ENCODE measurements around the gene TEX29.

TEX29 gene

GRCh38 chr13:111347438-111347837, 27.0 kb downstream of the TEX29 start:
- H3K4me3 ChIP-seq = no peak overlapping the region
- peaks cover 1% of the 10 kb centered on the region; the same call in 1 of the 2 replicates for H3K9me3 ChIP-seq
- H3K4me1 ChIP-seq = no peaks in the 10 kb centered on the region
- H3K36me3 ChIP-seq (replicated peaks) = no peaks in the 10 kb centered on the region
- DNase-seq (ENCODE audit: low spot score in 2 of 2) = no peak
- in situ Hi-C loops (cut with MboI; ENCODE audit: low sequenced_read_pairs) = no loop called here
- H3K27me3 ChIP-seq (ENCODE audit: low read depth) = peaks cover 2% of the 10 kb centered on the region; the same call in 1 of the 2 replicates

GRCh38 chr13:111353508-111353907, 33.1 kb downstream of the TEX29 start:
- no peaks in the 10 kb centered on the region for H3K36me3 ChIP-seq (replicated peaks)
- H3K9me3 ChIP-seq = peaks cover 2% of the 10 kb centered on the region; the same call in 1 of the 2 replicates
- no peaks in the 10 kb centered on the region for H3K4me1 ChIP-seq
- no peak overlapping the region for H3K4me3 ChIP-seq
- H3K27me3 ChIP-seq (ENCODE audit: low read depth) = peaks cover 27% of the 10 kb centered on the region
- no peak for DNase-seq (ENCODE audit: low spot score in 2 of 2)
- in situ Hi-C loops (cut with MboI; ENCODE audit: low sequenced_read_pairs) = no loop called here

- Histone ChIP-seq H3K36me3 (replicated peaks) (no peaks in the 10 kb centered on the region), H3K9me3 (peaks cover 2% of the 10 kb centered on the region; the same call in 1 of the 2 replicates), H3K27me3 (ENCODE audit: low read depth) (peaks cover 27% of the 10 kb centered on the region), H3K4me3 (no peak overlapping the region), H3K4me1 (no peaks in the 10 kb centered on the region)
- in situ Hi-C loops (cut with MboI; ENCODE audit: low sequenced_read_pairs) = no loop called here
- DNase-seq (ENCODE audit: low spot score in 2 of 2) = no peak
Observed at GRCh38 chr13:111354789-111355188, 34.3 kb downstream of the TEX29 start.

GRCh38 chr13:111356795-111357194, 36.4 kb downstream of the TEX29 start:
- H3K4me1 ChIP-seq = no peaks in the 10 kb centered on the region; the same call in 1 of the 2 replicates
- no peak overlapping the region for H3K4me3 ChIP-seq
- peaks cover 2% of the 10 kb centered on the region; the same call in 1 of the 2 replicates for H3K9me3 ChIP-seq
- peaks cover 27% of the 10 kb centered on the region for H3K27me3 ChIP-seq (ENCODE audit: low read depth)
- in situ Hi-C loops (cut with MboI; ENCODE audit: low sequenced_read_pairs) = no loop called here
- no peak for DNase-seq (ENCODE audit: low spot score in 2 of 2)
- no peaks in the 10 kb centered on the region for H3K36me3 ChIP-seq (replicated peaks)

GRCh38 chr13:111359237-111359915, 38.9 kb downstream of the TEX29 start:
- peaks cover 29% of the 10 kb centered on the region for H3K27me3 ChIP-seq (ENCODE audit: low read depth)
- H3K4me3 ChIP-seq = no peak overlapping the region
- H3K36me3 ChIP-seq (replicated peaks) = no peaks in the 10 kb centered on the region
- no peaks in the 10 kb centered on the region for H3K9me3 ChIP-seq
- no peaks in the 10 kb centered on the region; the same call in 1 of the 2 replicates for H3K4me1 ChIP-seq
- no peak for DNase-seq (ENCODE audit: low spot score in 2 of 2)
- in situ Hi-C loops (cut with MboI; ENCODE audit: low sequenced_read_pairs) = no loop called here

- Histone ChIP-seq H3K4me1 (no peaks in the 10 kb centered on the region; the same call in 1 of the 2 replicates), H3K27me3 (ENCODE audit: low read depth) (peaks cover 26% of the 10 kb centered on the region), H3K36me3 (replicated peaks) (no peaks in the 10 kb centered on the region), H3K9me3 (no peaks in the 10 kb centered on the region), H3K4me3 (no peak overlapping the region)
- no peak for DNase-seq (ENCODE audit: low spot score in 2 of 2)
- in situ Hi-C loops (cut with MboI; ENCODE audit: low sequenced_read_pairs) = no loop called here
Observed at GRCh38 chr13:111359930-111360329, 39.5 kb downstream of the TEX29 start.

GRCh38 chr13:111360452-111360851, 40.0 kb downstream of the TEX29 start:
- DNase-seq (ENCODE audit: low spot score in 2 of 2) = no peak
- no peaks in the 10 kb centered on the region for H3K9me3 ChIP-seq
- no peaks in the 10 kb centered on the region for H3K36me3 ChIP-seq (replicated peaks)
- peaks cover 21% of the 10 kb centered on the region for H3K27me3 ChIP-seq (ENCODE audit: low read depth)
- in situ Hi-C loops (cut with MboI; ENCODE audit: low sequenced_read_pairs) = no loop called here
- H3K4me1 ChIP-seq = no peaks in the 10 kb centered on the region; the same call in 1 of the 2 replicates
- H3K4me3 ChIP-seq = no peak overlapping the region

- Histone ChIP-seq H3K4me1 (no peaks in the 10 kb centered on the region; the same call in 1 of the 2 replicates), H3K36me3 (replicated peaks) (no peaks in the 10 kb centered on the region), H3K27me3 (ENCODE audit: low read depth) (peaks cover 16% of the 10 kb centered on the region), H3K9me3 (no peaks in the 10 kb centered on the region), H3K4me3 (no peak overlapping the region)
- in situ Hi-C loops (cut with MboI; ENCODE audit: low sequenced_read_pairs) = no loop called here
- no peak for DNase-seq (ENCODE audit: low spot score in 2 of 2)
Observed at GRCh38 chr13:111361046-111361872, 40.8 kb downstream of the TEX29 start.

- Histone ChIP-seq H3K27me3 (ENCODE audit: low read depth) (0 out of 2 replicates have a peak, but pooled peaks cover 10% of the 10 kb centered on the region), H3K4me3 (no peak overlapping the region), H3K9me3 (no peaks in the 10 kb centered on the region), H3K36me3 (replicated peaks) (no peaks in the 10 kb centered on the region), H3K4me1 (no peaks in the 10 kb centered on the region; the same call in 1 of the 2 replicates)
- DNase-seq (ENCODE audit: low spot score in 2 of 2) = no peak
- in situ Hi-C loops (cut with MboI; ENCODE audit: low sequenced_read_pairs) = no loop called here
Observed at GRCh38 chr13:111361873-111362648, 41.6 kb downstream of the TEX29 start.

- H3K9me3 ChIP-seq = no peaks in the 10 kb centered on the region
- in situ Hi-C loops (cut with MboI; ENCODE audit: low sequenced_read_pairs) = no loop called here
- no peaks in the 10 kb centered on the region for H3K36me3 ChIP-seq (replicated peaks)
- no peak overlapping the region for H3K4me3 ChIP-seq
- no peaks in the 10 kb centered on the region; the same call in 1 of the 2 replicates for H3K4me1 ChIP-seq
- DNase-seq (ENCODE audit: low spot score in 2 of 2) = no peak
- H3K27me3 ChIP-seq (ENCODE audit: low read depth) = 0 out of 2 replicates have a peak, but pooled peaks cover 7% of the 10 kb centered on the region
Observed at GRCh38 chr13:111363121-111363520, 42.7 kb downstream of the TEX29 start.

- DNase-seq (ENCODE audit: low spot score in 2 of 2) = no peak
- no peaks in the 10 kb centered on the region; the same call in 1 of the 2 replicates for H3K4me1 ChIP-seq
- H3K27me3 ChIP-seq (ENCODE audit: low read depth) = 0 out of 2 replicates have a peak, but pooled peaks cover 7% of the 10 kb centered on the region
- H3K36me3 ChIP-seq (replicated peaks) = no peaks in the 10 kb centered on the region
- H3K4me3 ChIP-seq = no peak overlapping the region
- in situ Hi-C loops (cut with MboI; ENCODE audit: low sequenced_read_pairs) = no loop called here
- H3K9me3 ChIP-seq = no peaks in the 10 kb centered on the region
Observed at GRCh38 chr13:111363591-111363990, 43.1 kb downstream of the TEX29 start.

GRCh38 chr13:111365149-111366005, 44.9 kb downstream of the TEX29 start:
- Histone ChIP-seq H3K9me3 (no peaks in the 10 kb centered on the region), H3K4me1 (no peaks in the 10 kb centered on the region; the same call in 1 of the 2 replicates), H3K4me3 (no peak overlapping the region), H3K27me3 (ENCODE audit: low read depth) (0 out of 2 replicates have a peak, but pooled peaks cover 7% of the 10 kb centered on the region), H3K36me3 (replicated peaks) (no peaks in the 10 kb centered on the region)
- in situ Hi-C loops (cut with MboI; ENCODE audit: low sequenced_read_pairs) = no loop called here
- DNase-seq (ENCODE audit: low spot score in 2 of 2) = no peak

Measured in HAP-1 (cell line).